NOMO-1 treated with DMSO at 0.1 percent for 48 hours (cell line): ENCODE results near the gene PTOV1.

Source experiments
- DNase-seq: peaks from one replicate; lab custom pipeline; 2025; ENCODE audit not compliant: unreplicated experiment; lab: John Stamatoyannopoulos, UW

Gene PTOV1

GRCh38 chr19:49850487-49851342 lies at the start of gene PTOV1:
TSS of gene PTOV1 (plus strand) at chr19:49851159.
- DNase-seq = peak; percentile 86

- no peak for DNase-seq
Observed at GRCh38 chr19:49801401-49801888, 49.5 kb upstream of the PTOV1 start.

- no peak for DNase-seq
Observed at GRCh38 chr19:49801966-49802661, 48.8 kb upstream of the PTOV1 start.

DNA sequence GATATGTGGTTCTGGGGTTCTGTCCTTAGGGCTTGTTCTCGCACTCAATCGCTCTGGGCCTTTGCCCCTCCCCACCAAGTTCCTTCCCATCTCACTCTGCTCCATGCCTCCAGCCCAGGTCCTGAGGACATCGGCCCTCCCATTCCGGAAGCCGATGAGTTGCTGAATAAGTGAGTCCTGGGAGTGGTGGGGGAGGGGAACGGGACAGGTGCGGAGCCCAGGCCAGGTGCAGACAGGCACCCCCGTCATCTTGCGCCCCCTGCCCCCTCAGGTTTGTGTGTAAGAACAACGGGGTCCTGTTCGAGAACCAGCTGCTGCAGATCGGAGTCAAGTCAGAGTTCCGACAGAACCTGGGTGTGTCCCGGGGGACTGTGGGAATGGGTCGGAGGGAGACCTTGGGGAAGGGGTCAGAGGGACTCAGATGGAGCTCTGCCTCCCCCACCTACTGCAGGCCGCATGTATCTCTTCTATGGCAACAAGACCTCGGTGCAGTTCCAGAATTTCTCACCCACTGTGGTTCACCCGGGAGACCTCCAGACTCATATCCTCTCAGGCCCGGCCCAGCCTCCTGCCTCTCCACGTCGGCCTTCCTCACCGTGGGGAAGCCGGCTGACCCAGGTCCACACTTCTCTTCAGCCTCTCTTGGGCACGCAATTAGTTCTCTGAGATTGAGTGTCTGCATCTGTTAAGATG lies 48.0 kb upstream of the PTOV1 start:
- no peak for DNase-seq

DNA sequence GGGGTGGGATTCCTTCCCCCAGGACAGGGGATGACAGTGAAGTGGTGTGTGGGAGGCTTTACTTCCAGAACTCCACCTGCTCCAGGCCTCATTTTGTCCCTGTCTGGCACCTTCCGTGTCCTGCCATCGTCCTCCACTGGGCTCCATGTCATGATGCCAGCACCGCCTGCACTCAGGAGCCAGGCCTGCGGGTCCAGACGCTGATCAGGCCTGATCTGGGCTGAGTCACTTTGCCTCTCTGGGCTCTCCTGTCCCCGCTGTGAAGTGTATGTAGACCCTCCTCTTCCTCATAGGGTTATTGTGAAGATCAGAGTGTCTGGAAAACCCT lies 47.5 kb upstream of the PTOV1 start:
- DNase-seq = no peak

GRCh38 chr19:49805822-49806619 lies 44.9 kb upstream of the PTOV1 start:
- DNase-seq = no peak

DNA sequence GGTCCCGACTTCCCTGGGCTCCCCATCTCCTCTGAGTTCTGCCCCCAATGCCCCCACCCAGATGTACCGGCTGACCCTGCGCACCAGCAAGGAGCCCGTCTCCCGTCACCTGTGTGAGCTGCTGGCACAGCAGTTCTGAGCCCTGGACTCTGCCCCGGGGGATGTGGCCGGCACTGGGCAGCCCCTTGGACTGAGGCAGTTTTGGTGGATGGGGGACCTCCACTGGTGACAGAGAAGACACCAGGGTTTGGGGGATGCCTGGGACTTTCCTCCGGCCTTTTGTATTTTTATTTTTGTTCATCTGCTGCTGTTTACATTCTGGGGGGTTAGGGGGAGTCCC lies 44.4 kb upstream of the PTOV1 start:
- DNase-seq = no peak

- peak; percentile 58 for DNase-seq
Observed at GRCh38 chr19:49807058-49807903, 43.7 kb upstream of the PTOV1 start.

DNA sequence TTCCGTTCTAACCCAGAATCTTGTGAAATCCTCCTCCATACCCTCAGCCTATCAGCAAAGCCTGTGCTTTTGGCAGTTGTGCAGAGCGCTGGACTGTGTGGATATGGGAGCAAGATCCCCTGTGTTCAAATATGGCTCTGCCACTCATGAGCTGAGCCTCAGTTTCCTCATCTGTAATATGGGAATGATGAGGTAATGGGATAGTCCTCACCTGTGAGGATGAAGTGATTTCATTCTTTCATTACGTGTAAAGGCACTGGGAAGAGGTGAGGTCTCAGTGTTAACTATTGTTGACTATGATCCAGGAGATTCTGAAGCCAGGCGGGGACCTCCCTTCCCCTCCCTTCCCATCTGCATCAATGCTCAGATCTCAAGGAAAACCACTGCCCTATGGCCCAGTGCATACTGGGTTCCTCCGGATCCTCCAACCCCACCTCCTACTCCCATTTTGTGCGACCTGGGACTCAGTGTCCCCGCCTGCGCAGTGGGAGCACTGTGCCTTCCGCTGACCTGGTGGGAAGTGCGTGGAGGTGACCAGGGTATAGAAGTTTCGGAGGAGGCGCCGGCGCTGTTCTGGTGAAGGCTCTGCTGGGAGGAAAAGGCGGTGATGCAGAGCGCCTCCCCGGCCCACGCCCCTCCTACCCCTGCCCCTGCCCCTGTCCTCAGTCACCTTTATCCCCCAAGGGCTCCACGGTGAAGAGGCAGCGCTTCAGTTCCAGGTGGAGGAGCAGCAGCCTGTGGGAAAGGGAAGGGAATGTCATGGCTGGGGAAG lies 42.9 kb upstream of the PTOV1 start:
- DNase-seq = no peak

GRCh38 chr19:49808711-49809159 lies 42.2 kb upstream of the PTOV1 start:
- DNase-seq = no peak

GRCh38 chr19:49809160-49809940 lies 41.6 kb upstream of the PTOV1 start:
- DNase-seq = no peak

GRCh38 chr19:49809941-49810389 lies 41.0 kb upstream of the PTOV1 start:
- DNase-seq = no peak

GRCh38 chr19:49811328-49811727 lies 39.6 kb upstream of the PTOV1 start:
- no peak for DNase-seq

GRCh38 chr19:49812452-49812996 lies 38.4 kb upstream of the PTOV1 start:
- DNase-seq = no peak

DNA sequence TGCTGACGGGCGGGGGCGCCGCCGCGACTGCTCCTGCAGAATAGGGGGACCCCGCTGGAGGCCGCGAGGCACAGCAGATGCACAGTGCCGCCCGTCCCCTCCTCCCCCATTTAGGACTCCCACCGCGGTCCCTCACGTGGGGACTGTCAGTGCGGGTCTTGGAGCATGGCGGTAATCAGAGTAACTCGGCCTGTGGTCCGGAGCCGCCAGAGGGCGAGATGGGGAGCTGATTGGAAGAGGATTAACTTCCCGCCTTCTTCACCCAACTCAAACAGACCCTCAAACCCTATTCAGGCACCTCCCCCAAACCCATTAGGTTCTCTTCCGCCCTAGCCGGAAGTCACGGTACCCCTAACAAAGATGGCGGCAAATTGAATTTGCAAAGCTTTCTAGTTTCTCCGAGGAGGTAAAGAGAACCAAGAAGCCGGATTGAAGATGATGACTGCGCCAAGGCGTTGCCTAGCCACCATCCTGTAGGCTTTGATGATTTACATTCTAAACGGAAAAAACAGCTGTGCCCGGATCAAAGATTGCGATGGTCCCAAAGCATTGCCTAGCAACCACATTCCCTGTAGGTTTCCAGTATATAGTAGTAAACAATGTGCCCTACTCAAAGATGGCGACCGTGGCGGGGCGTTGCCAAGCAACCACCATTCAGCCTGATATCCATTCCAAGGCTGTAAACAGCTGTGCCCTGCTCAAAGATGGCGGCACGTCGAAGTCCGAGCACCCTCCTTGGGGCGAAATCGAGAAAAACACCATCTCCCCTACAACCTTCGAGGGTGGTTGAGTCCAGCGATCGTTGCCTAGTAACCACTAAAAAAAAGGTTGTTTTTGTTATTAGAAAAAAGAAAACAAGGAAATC lies 37.7 kb upstream of the PTOV1 start, which contains the start of gene FUZ:
Gene FUZ, minus strand, starts transcription at position 296 of the 865 bp plus-strand sequence. Its CDS starts 186 bp downstream, at position 110.
- peak; percentile 97 for DNase-seq

- no peak for DNase-seq
Observed at GRCh38 chr19:49814010-49814409, 36.9 kb upstream of the PTOV1 start.

- no peak for DNase-seq
Observed at GRCh38 chr19:49816590-49816989, 34.4 kb upstream of the PTOV1 start.
